Central memory CD4-positive, alpha-beta T cell (primary cell): ENCODE data around the gene FPR3.
"Not testable (repeated sequence)": the region's sequence is repeated elsewhere in the genome, so short reads cannot be mapped to it uniquely, and the experiment has no call there.

Source experiments
- DNase-seq: peaks from one replicate; pipeline ENCODE4 v3.0.0; 2022

The FPR3 gene

DNA sequence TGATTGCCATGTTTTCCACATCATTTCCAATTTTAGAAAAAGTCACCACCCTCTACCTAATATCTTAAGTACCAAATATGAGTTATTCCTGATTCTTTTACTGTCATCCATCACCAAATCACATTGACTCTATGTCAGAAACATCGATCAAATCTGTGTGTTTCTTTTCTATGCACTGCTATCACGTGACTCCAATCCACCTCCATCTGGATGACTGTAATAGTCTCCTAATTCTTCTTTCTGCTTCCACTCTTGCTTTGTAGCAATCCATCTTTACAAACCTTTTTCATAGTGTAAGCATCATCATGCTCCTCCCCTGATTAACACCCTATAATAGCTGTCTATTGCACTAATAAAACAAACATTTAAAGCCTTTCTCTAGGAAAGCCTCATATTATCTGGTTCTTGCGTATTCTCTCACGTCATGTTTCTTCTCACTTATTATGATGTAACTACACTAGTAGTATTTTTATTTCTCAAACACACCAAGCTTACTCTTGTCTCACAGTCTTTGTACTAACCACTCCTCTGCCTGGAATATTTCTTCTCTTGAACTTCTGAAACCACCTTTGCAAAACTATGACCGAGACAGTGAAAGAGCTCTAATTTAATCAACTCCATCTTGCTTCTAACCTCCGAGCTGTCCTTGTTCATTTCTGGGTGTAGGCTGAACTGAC is 10.7 kb upstream of the FPR3 start:
- DNase-seq = no peak

DNA sequence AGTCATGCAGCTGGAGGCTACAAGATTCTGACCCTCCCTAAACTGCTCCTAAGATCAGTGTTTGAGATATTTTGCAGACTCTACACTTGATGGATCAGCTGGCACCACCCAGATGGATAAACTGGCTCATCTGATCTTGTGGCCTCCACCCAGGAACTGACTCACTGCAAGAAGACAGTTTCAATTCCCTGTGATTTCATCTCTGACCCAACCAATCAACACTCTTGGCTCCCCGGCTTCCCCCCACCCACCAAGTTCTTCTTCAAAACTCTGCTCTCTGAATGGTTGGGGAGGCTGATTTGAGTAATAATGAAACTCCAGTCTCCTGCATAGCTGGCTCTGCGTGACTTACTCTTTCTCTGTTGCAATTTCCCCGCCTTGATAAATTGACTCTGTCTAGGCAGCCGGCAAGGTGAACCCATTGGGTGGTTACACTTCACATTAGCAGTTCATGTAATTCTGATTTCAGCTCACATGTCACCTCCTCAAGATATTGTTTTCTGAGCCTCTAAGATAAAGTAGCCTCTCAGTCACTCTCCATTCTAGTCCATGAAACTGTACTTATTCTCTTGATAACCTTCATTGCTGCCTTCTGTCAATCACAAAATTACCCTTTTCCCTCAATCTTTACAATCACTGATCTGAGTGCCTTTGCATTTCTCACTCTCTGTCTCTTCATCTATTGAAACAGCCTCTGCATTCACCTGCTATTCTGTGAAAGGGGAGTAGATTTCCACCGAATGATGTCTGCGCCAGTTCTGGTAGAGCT is 9.9 kb upstream of the FPR3 start:
- DNase-seq = no peak

- DNase-seq = no peak
These were observed 8.1 kb upstream of the FPR3 start for GRCh38 chr19:51786646-51787494.

DNA sequence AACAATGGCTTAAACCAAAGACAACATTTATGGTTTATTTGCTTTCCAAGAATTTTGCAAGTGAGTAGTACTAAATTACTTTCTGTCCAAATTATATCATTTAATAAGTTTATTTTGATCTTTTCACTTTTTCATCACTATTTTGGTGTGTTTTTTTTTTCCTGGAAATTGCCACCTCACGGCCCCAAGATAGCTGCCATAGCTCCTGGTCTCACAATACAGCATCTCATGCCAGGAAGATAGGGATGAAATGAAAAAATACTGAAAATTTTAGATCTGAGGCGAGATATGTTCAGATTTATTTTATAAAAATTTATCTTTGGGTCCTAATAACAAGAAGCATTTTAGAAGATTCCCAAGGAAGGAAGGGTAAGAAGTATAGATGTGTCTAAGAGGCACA is 6.9 kb upstream of the FPR3 start:
- no peak for DNase-seq

DNA sequence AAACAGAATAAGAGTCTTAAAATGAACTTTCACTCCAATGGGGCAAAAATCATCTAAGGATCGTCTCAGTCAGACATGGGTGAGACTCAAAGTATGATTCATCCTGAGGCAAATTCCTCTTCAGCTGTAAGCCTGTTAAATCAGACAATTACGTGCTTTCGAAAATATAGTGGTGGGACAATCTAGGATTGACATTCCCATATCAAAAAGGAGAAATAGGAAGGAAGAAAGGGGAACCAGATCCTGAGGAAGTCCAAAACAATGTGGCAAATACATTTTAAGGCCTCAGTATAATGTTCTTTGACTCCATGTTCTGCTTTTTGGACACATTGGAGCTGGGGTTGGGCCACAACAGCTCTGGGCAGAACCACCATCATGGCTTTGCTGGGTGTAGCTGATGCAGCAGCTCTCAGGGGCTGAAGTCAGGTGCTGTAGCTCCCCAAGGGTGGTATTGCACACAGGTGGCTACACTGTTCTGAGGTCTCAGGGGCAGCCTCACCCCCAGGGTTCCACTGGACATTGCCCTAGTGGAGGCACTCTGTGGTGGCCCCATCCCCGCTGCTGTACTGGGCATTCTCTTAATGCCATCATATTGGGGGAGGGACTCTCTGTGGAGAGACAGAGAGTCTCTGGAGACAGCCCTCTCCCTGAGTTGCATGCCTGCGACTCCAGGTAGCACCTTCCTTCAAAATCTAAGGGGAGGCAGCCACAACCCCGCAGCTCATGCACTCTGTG is 5.7 kb upstream of the FPR3 start:
- no peak for DNase-seq

GRCh38 chr19:51792932-51793331 is 2.0 kb upstream of the FPR3 start:
- DNase-seq = no peak

GRCh38 chr19:51793994-51794393 is 963 bp upstream of the FPR3 start:
- no peak for DNase-seq

- no peak for DNase-seq
These were observed 1.3 kb downstream of the FPR3 start for GRCh38 chr19:51796195-51796679.

GRCh38 chr19:51797480-51797879 is 2.5 kb downstream of the FPR3 start:
- DNase-seq = no peak

GRCh38 chr19:51798062-51798461 is 3.1 kb downstream of the FPR3 start:
- no peak for DNase-seq

DNA sequence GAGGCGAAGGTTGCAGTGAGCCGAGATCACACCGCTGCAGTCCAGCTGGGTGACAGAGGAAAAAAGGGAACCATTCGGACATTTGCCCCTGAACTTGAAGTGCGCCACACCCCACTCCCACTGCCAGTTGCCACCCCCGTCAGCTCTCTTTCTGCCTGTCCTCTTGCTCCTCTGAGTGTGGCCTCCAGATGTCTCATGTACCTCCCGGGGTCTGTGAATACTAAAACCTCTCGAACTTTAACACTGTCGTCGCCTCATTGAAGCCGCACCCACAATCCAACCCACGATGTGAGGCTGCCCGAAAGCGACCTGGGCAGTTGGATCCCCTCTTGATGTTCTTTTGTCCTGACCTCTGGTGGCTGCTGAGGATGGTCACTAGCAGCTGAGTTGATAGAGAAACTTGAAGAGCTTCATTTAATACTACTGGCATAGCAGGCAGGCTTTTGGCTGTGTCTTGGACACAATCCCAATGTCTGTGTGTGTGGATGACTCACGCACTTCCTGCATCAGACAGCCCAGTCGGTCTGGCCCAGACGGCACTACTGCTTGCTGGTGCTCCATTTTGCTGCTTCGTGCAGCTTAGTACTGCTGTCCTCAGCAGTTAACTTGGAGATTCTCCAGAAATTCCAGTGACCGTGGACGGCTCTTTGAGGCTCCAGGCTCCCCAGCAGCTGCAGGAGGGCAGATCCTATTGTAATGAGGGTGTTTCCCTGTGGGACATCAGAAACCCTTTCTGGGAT is 4.2 kb downstream of the FPR3 start:
- no peak for DNase-seq

DNA sequence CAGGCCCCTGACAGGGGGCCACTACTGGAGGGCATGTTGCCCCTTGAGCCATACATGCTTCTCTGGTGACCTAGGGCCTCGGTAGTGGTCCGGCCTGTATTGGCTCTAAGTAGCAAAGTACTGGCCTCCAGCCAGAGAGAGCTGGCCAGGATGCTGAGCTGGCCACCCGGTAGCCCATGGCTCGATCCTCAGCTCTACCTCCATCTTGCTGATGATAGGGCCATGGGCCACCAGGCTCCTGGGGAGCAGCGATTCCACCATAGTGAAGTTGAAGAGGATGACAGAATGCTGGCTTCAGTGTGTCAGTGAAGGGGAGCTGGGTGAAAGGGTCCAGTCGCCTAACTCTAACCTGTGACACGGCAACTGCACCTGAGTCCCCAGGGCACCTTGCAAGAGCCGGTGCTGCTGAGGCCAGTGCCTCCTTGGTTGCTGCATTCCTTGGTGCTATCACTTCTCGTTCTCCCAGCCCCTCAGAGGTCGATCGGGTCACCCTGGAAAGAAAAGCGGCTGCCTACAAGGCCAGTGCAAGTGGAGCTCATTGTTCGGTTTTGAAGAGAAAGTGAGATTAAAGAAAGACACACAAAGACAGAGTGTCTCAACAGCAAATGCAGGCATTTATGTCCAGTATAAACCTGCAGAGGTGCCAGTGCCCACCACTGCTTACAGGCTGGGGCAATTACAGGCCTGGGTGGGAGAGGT is 5.0 kb downstream of the FPR3 start:
- no peak for DNase-seq

GRCh38 chr19:51800473-51801244 is 5.7 kb downstream of the FPR3 start:
- DNase-seq = no peak

- DNase-seq = no peak
These were observed 7.8 kb downstream of the FPR3 start for GRCh38 chr19:51802775-51803174.

DNA sequence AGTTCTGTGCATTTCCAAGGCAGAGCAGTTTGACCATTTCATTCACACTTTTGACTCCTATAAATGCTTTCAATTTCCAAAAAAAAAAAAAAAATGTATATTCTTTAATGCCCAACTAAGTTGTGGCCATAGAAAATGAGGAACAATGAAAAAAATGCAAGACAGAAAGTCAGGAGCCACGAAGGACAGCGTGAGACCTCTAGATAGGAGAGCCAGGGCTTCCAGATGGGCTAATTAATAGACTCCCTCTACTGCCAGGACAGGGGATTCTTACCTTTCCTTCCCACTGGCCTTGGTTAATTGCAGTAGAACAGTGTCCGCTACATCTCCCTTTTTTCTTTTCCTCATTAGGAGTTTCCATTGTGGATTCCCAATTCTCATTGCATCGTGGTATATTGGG is 8.6 kb downstream of the FPR3 start:
- DNase-seq = no peak

DNA sequence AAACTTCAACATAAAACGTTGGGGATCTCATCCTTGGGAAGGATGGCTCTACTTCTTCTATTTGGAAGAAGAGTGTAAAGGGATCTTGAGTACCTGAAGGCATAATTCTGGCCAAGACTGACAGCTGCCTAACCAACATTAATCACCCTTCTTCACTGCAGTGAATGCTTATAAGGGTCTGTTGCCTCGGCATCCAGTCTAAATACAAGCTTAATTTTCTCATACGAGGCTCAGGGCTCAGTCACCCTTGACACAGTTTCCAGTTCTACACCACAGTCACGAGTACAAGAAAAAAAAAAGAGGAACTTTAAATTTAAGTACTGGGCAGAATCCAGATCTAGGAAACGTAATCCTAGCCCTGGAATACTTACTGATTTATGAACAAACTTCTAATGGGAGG is 9.0 kb downstream of the FPR3 start:
- no peak for DNase-seq

GRCh38 chr19:51804789-51805188 is 9.8 kb downstream of the FPR3 start:
- not testable (repeated sequence) for DNase-seq

- not testable (repeated sequence) for DNase-seq
These were observed 10.4 kb downstream of the FPR3 start for GRCh38 chr19:51805396-51805795.

DNA sequence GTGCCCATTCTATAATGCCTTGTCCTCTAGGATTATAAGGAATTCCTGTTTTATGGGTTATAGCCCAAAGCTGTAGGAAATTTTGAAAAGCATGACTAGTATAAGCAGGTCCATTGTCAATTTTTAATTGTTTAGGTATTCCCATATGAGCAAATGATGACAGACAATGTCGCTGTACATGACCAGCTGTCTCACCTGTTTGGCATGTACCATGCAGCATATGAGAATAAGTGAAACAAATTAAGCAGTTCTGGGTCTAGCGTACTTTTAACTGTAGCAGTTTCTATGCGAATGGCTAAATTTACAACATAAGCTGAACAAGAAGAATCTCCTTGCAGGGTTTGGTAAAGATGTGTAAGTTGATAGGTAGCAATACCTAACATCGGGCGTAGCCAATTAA is 11.6 kb downstream of the FPR3 start:
- not testable (repeated sequence) for DNase-seq

DNA sequence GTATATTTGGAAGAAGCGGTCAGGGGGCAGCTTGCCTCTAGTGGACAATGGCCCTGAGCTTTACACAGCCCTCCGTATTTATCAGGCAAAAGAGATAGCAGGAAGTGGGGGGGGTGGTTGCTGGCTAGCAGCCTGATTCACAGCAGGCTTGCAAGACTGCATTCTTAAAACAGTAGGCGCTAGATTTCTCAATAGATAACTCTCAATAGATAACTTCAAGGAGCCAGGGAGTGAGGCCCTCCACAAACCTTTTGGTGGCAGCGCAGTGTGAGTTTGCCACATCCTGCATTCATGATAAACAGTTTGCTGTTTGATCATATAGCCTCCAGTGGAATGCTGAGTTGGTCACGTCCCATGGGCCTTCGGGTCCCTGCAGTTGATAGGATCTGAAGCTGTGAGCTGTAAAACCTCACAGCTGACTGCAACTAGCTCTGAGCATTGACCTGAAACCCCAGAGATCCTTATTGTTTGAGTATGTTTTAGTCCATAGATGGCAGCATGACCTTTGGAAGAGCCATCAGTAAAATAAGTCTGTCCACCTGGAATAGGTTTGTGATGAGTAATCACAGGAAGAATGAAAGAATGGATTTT is 12.2 kb downstream of the FPR3 start:
- DNase-seq = no peak
